ENCODE measurements around the gene NQO1.

GRCh38 chr16:69663846-69664245 lies 62.5 kb downstream of the NQO1 start:
- TF ChIP-seq EZH2 (IDR thresholded peaks at IDR 0.05; ENCODE audit: low read depth, low read length, severe bottlenecking): no peak
- TF ChIP-seq CHD1 (IDR thresholded peaks at IDR 0.05; ENCODE audit: low read depth, low read length): no peak
- TF ChIP-seq RAD21 (IDR thresholded peaks at IDR 0.05 in 1 of 2, conservative IDR thresholded peaks at IDR 0.05 in 1 of 2; ENCODE audit: low read depth in 2 of 2, low read length in 2 of 2): no peak
- no peak for TF ChIP-seq POLR2A (IDR thresholded peaks at IDR 0.05; ENCODE audit: control extremely low read depth in 1 of 2, low read depth in 2 of 2, low read length in 2 of 2)
- TF ChIP-seq SP1 (IDR thresholded peaks at IDR 0.05; ENCODE audit: low read depth, low read length): no peak
- TF ChIP-seq MAX (IDR thresholded peaks at IDR 0.05): no peak
- no peak for TF ChIP-seq TBP (IDR thresholded peaks at IDR 0.05; ENCODE audit: low read depth, low read length)
- no peak for TF ChIP-seq SIN3A (conservative IDR thresholded peaks at IDR 0.05 in 1 of 2, IDR thresholded peaks at IDR 0.05 in 1 of 2; ENCODE audit: low read depth in 1 of 2, low read length in 2 of 2)
- TF ChIP-seq CTCF (IDR thresholded peaks at IDR 0.05; ENCODE audit: control extremely low read depth in 1 of 3, insufficient read depth in 1 of 3, low read depth in 1 of 3, low read length in 3 of 3): no peak
- TF ChIP-seq RBBP5 (IDR thresholded peaks at IDR 0.05; ENCODE audit: borderline replicate concordance, low read depth, low read length): no peak
- TF ChIP-seq EGR1 (IDR thresholded peaks at IDR 0.05; ENCODE audit: borderline replicate concordance, low read depth, low read length): no peak
- TF ChIP-seq ZNF274 (IDR thresholded peaks at IDR 0.05; ENCODE audit: borderline replicate concordance, extremely low read depth, low read length): no peak
- TF ChIP-seq SIRT6 (IDR thresholded peaks at IDR 0.05; ENCODE audit: low read length): no peak
- no peak for TF ChIP-seq POLR2AphosphoS5 (IDR thresholded peaks at IDR 0.05; ENCODE audit: low read depth, low read length)

Measured in H1 (cell line).